IPS-18c (cell line): ENCODE results near the gene NRP2.

Experiments used
- H3K4me3 ChIP-seq: 2 replicates; pipeline ENCODE4 v1.7.0; 2013; ENCODE audit warnings: low read depth, mild to moderate bottlenecking, low read length, moderate library complexity; ENCODE audit not compliant: insufficient read depth
- H3K9me3 ChIP-seq: one replicate; pipeline ENCODE4 v1.6.1; 2013; ENCODE audit warnings: mild to moderate bottlenecking, low read length, moderate library complexity; ENCODE audit not compliant: control insufficient read depth, insufficient read depth

The NRP2 gene

GRCh38 chr2:205714789-205715720 is 32.8 kb downstream of the NRP2 start:
- H3K9me3 ChIP-seq: no peaks in the 10 kb centered on the region
- H3K4me3 ChIP-seq: no peak overlapping the region

- H3K4me3 ChIP-seq: no peak overlapping the region
- no peaks in the 10 kb centered on the region for H3K9me3 ChIP-seq
These were observed 33.7 kb downstream of the NRP2 start for GRCh38 chr2:205715831-205716525.

- Histone ChIP-seq H3K4me3 (no peak overlapping the region), H3K9me3 (no peaks in the 10 kb centered on the region)
These were observed 35.0 kb downstream of the NRP2 start for GRCh38 chr2:205717175-205717846.

- Histone ChIP-seq H3K9me3 (no peaks in the 10 kb centered on the region), H3K4me3 (no peak overlapping the region)
These were observed 35.7 kb downstream of the NRP2 start for GRCh38 chr2:205717999-205718398.

GRCh38 chr2:205719847-205720246 is 37.5 kb downstream of the NRP2 start:
- Histone ChIP-seq H3K4me3 (no peak overlapping the region), H3K9me3 (no peaks in the 10 kb centered on the region)

GRCh38 chr2:205720451-205720902 is 38.2 kb downstream of the NRP2 start:
- no peaks in the 10 kb centered on the region for H3K9me3 ChIP-seq
- no peak overlapping the region for H3K4me3 ChIP-seq

- H3K9me3 ChIP-seq: no peaks in the 10 kb centered on the region
- no peak overlapping the region for H3K4me3 ChIP-seq
These were observed 38.8 kb downstream of the NRP2 start for GRCh38 chr2:205721057-205721449.

- no peak overlapping the region for H3K4me3 ChIP-seq
- H3K9me3 ChIP-seq: no peaks in the 10 kb centered on the region
These were observed 40.1 kb downstream of the NRP2 start for GRCh38 chr2:205722283-205722918.

GRCh38 chr2:205723179-205723578 is 40.9 kb downstream of the NRP2 start:
- Histone ChIP-seq H3K9me3 (no peaks in the 10 kb centered on the region), H3K4me3 (no peak overlapping the region)

- Histone ChIP-seq H3K9me3 (no peaks in the 10 kb centered on the region), H3K4me3 (no peak overlapping the region)
These were observed 42.8 kb downstream of the NRP2 start for GRCh38 chr2:205725059-205725458.

GRCh38 chr2:205726506-205726905 is 44.2 kb downstream of the NRP2 start:
- Histone ChIP-seq H3K9me3 (no peaks in the 10 kb centered on the region), H3K4me3 (no peak overlapping the region)

GRCh38 chr2:205727174-205727573 is 44.9 kb downstream of the NRP2 start:
- Histone ChIP-seq H3K4me3 (no peak overlapping the region), H3K9me3 (no peaks in the 10 kb centered on the region)

GRCh38 chr2:205728366-205728765 is 46.1 kb downstream of the NRP2 start:
- H3K4me3 ChIP-seq: no peak overlapping the region
- H3K9me3 ChIP-seq: peaks cover 2% of the 10 kb centered on the region

GRCh38 chr2:205730191-205730590 is 47.9 kb downstream of the NRP2 start:
- no peak overlapping the region for H3K4me3 ChIP-seq
- H3K9me3 ChIP-seq: peaks cover 2% of the 10 kb centered on the region

GRCh38 chr2:205730701-205731582 is 48.6 kb downstream of the NRP2 start:
- Histone ChIP-seq H3K4me3 (no peak overlapping the region), H3K9me3 (peaks cover 2% of the 10 kb centered on the region)

- peaks cover 2% of the 10 kb centered on the region for H3K9me3 ChIP-seq
- H3K4me3 ChIP-seq: no peak overlapping the region
These were observed 49.3 kb downstream of the NRP2 start for GRCh38 chr2:205731583-205731981.
